ENCODE measurements around the gene NAT8. TPM values are rescaled to one million over a fixed set of nuclear protein-coding genes. Genes with fewer than 3 reads are reported as not detected.
"Not testable (repeated sequence)": the region's sequence is repeated elsewhere in the genome, so short reads cannot be mapped to it uniquely, and the experiment has no call there.

The NAT8 gene
- polyA plus RNA-seq, 1 experiment = not detected

DNA sequence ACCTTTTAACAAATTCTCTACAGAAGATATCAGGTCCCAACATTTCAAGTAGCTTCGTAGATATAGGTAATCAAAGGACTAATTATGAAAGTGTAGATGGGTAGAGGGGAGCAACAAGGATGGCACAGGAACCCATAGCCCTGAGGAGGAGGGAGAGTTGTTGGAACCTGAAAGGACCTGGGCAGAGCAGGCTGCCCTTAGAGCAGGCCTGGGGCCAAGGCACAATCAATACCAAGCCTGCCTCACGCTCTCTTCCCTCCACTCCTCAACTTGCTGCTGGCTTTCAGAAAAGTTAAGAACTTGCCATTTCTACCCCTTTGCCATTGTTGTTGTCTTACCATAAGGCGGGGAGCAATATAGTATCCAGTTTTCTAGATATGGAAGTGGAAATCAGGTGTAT is 10.1 kb upstream of the NAT8 start:
- TF ChIP-seq CTCF (IDR thresholded peaks at IDR 0.05; ENCODE audit: low read depth, low read length) = no peak
- CTCF ChIA-PET = no interaction called here
- no peaks in the 10 kb centered on the region for H3K27me3 ChIP-seq (ENCODE audit: control insufficient read depth, insufficient read depth, low read length)
- no peaks in the 10 kb centered on the region for H3K9me3 ChIP-seq (ENCODE audit: control insufficient read depth, insufficient read depth, low read length)
- POLR2A ChIA-PET = no interaction called here
- H3K27ac ChIP-seq (ENCODE audit: low read depth, low read length) = no peak overlapping the region
- no peak for DNase-seq (ENCODE audit: low read depth, low spot score)
- no peak overlapping the region for H3K4me3 ChIP-seq (ENCODE audit: low read depth, low read length)

DNA sequence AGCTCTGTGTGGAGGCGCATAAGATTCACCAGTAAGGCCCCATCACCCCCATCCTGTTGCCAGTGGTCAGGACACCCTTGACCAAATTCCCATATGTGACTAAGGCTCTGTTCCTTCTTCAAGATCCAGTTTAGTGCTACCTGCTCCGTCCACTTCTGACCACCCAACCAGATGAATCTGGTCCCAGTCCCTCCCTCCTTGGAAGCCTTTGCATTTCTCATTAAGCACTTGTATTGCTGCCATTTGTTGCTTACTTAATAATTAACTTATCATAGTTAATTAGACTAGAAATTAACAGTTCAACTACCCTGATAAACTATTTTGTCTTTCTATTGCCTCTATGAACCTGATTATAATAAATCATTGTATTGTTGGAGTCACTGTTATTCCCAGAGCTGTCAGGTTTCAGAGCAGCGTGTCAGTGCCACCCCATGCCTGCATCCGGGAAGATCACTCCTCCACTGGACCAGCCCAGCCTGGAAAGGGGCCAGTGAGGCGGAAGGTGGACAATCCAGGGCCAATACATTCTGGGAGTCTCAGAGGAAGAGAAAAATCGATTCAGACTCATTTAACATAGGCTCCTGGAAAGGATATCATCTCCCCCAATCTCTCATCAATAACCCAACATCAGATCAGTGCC is 9.5 kb upstream of the NAT8 start:
- ChIA-PET POLR2A (no interaction called here), CTCF (no interaction called here)
- H3K27ac ChIP-seq (ENCODE audit: low read depth, low read length) = no peak overlapping the region
- no peak for TF ChIP-seq CTCF (IDR thresholded peaks at IDR 0.05; ENCODE audit: low read depth, low read length)
- no peak for DNase-seq (ENCODE audit: low read depth, low spot score)
- H3K27me3 ChIP-seq (ENCODE audit: control insufficient read depth, insufficient read depth, low read length) = no peaks in the 10 kb centered on the region
- H3K4me3 ChIP-seq (ENCODE audit: low read depth, low read length) = no peak overlapping the region
- H3K9me3 ChIP-seq (ENCODE audit: control insufficient read depth, insufficient read depth, low read length) = no peaks in the 10 kb centered on the region

DNA sequence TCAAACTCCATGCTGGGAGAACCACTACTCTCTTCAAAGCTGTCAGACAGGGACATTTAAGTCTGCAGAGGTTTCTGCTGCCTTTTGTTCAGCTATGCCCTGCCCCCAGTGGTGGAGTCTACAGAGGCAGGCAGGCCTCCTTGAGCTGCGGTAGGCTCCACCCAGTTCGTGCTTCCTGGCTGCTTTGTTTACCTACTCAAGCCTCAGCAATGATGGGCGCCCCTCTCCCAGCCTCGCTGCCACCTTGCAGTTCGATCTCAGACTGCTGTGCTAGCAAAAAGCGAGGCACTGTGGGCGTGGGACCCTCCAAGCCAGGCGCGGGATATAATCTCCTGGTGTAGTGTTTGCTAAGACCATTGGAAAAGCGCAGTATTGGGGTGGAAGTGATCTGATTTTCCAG is 5.5 kb upstream of the NAT8 start:
- DNase-seq (ENCODE audit: low read depth, low spot score); H3K27ac ChIP-seq (ENCODE audit: low read depth, low read length); POLR2A ChIA-PET; H3K9me3 ChIP-seq (ENCODE audit: control insufficient read depth, insufficient read depth, low read length); CTCF ChIA-PET; H3K4me3 ChIP-seq (ENCODE audit: low read depth, low read length); H3K27me3 ChIP-seq (ENCODE audit: control insufficient read depth, insufficient read depth, low read length): not testable (repeated sequence)

GRCh38 chr2:73641767-73642062 is 507 bp downstream of the NAT8 start:
- no peak for DNase-seq (ENCODE audit: low read depth, low spot score)
- TF ChIP-seq CTCF (IDR thresholded peaks at IDR 0.05; ENCODE audit: low read depth, low read length) = no peak
- ChIA-PET CTCF (no interaction called here), POLR2A (no interaction called here)
- Histone ChIP-seq H3K27ac (ENCODE audit: low read depth, low read length) (no peak overlapping the region), H3K4me3 (ENCODE audit: low read depth, low read length) (no peak overlapping the region), H3K9me3 (ENCODE audit: control insufficient read depth, insufficient read depth, low read length) (peaks cover 6% of the 10 kb centered on the region; the same call in 1 of the 2 replicates), H3K27me3 (ENCODE audit: control insufficient read depth, insufficient read depth, low read length) (peaks cover 6% of the 10 kb centered on the region)

DNA sequence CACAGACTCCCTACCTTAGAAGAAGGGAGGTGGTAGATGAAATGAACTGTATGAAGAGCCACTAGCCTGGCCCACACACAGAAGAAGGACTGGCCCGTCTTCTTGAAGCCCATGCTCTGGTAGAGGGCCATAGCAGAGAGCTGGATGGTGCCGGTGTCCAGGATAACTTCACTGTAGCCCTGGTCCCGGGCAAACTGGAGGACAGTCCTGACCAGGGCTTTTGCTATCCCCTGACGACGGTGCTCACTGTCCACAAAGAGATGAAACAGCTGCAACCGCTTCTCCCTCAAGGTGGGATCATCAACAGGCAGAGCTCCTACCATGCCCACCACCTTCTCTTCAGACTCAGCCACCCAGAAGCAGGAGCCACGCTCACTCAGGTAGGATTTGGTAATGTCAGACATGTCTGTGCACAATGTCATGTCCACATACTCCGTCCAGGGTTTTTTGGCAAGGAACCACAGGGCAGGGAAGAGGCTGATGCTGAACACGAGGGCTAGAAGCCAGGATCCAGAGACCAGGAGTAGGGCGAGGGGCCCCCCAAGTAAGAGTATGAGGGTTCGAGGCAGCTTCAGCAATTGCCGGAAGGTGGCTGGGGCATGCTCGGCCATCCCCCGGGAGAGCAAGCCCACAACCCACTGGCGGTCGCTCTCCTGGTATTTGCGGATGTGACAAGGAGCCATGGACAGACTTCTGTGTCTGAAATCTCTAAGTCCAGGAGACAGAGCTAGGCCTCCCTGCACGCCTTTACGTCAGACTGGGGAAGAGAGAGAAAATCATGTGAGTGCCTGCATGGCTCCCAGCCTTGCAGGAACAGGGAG is 1.1 kb downstream of the NAT8 start:
- no peak overlapping the region for H3K27ac ChIP-seq (ENCODE audit: low read depth, low read length)
- ChIA-PET CTCF (no interaction called here), POLR2A (no interaction called here)
- peaks cover 6% of the 10 kb centered on the region; the same call in 1 of the 2 replicates for H3K9me3 ChIP-seq (ENCODE audit: control insufficient read depth, insufficient read depth, low read length)
- DNase-seq (ENCODE audit: low read depth, low spot score) = no peak
- no peak for TF ChIP-seq CTCF (IDR thresholded peaks at IDR 0.05; ENCODE audit: low read depth, low read length)
- peaks cover 6% of the 10 kb centered on the region for H3K27me3 ChIP-seq (ENCODE audit: control insufficient read depth, insufficient read depth, low read length)
- H3K4me3 ChIP-seq (ENCODE audit: low read depth, low read length) = no peak overlapping the region

Measured in AG04450 (cell line).